Peyer's patch (tissue), 4 donors: ENCODE results near the gene DNAJC7.

ENCODE experiments used
- POLR2A ChIP-seq, 2 donors: fragments of 450-650 bp; IDR thresholded peaks; one replicate each; pipeline ENCODE4 v1.5.1; 2017; ENCODE audit warnings: antibody characterized with exemption in 2 of 2, mild to moderate bottlenecking in 2 of 2, moderate library complexity in 2 of 2
- TF ChIP-seq, protein P1 (sequence below), 6 experiments: fragments of 450-650 bp in 4 of 6; fragments of 200-600 bp in 2 of 6; sonication (generic) in 1 of 6; IDR thresholded peaks; one replicate each; pipeline ENCODE4 v1.5.1; 2017 to 2019; ENCODE audit warnings: antibody characterized with exemption in 6 of 6, mild to moderate bottlenecking in 3 of 6, moderate library complexity in 1 of 6

- TF ChIP-seq, protein P1, sequence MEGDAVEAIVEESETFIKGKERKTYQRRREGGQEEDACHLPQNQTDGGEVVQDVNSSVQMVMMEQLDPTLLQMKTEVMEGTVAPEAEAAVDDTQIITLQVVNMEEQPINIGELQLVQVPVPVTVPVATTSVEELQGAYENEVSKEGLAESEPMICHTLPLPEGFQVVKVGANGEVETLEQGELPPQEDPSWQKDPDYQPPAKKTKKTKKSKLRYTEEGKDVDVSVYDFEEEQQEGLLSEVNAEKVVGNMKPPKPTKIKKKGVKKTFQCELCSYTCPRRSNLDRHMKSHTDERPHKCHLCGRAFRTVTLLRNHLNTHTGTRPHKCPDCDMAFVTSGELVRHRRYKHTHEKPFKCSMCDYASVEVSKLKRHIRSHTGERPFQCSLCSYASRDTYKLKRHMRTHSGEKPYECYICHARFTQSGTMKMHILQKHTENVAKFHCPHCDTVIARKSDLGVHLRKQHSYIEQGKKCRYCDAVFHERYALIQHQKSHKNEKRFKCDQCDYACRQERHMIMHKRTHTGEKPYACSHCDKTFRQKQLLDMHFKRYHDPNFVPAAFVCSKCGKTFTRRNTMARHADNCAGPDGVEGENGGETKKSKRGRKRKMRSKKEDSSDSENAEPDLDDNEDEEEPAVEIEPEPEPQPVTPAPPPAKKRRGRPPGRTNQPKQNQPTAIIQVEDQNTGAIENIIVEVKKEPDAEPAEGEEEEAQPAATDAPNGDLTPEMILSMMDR (IDR thresholded peaks at IDR 0.05): no peak
- no peak for TF ChIP-seq POLR2A (IDR thresholded peaks at IDR 0.05)
Measured at GRCh38 chr17:41965694-41966462, 51.4 kb downstream of the DNAJC7 start.
